H1 (cell line): ENCODE results near the gene GLTP. TPM values are rescaled to one million over a fixed set of nuclear protein-coding genes. Genes with fewer than 3 reads are reported as not detected.

Experiments
- BCL11A ChIP-seq, 2 experiments: IDR thresholded peaks; one replicate each; pipeline ENCODE4 v1.6.1; 2011; ENCODE audit warnings: low read depth in 2 of 2, low read length in 2 of 2, mild to moderate bottlenecking in 2 of 2
- POLR2AphosphoS5 ChIP-seq: IDR thresholded peaks from 2 replicates; pipeline ENCODE4 v1.6.1; 2011; ENCODE audit warnings: low read depth, low read length
- RNF2 ChIP-seq: fragments of 200-900, 300-1000 bp; sonication (generic); IDR thresholded peaks from 2 replicates; pipeline ENCODE4 v1.7.1; 2016; ENCODE audit warnings: borderline replicate concordance, low read depth, mild to moderate bottlenecking, antibody characterized with exemption, low read length; ENCODE audit not compliant: poor library complexity, severe bottlenecking; ENCODE audit errors: missing control alignments
- polyA plus RNA-seq, 7 experiments: library from polyadenylated mRNA; depleted of rRNA in 3 of 7; stranded (reverse) in 5 of 7; unstranded in 2 of 7; fragments of >200 nt in 5 of 7; fragments of 200-250 nt in 2 of 7; gene quantifications; 1 replicate in 5 of 7; 2 replicates in 1 of 7; 4 replicates in 1 of 7; pipeline versions ENCODE4 v1.2.1 to v1.2.3, GENCODE V29; 2011 to 2013; ENCODE audit warnings: missing spikeins in 2 of 7, mixed read lengths in 2 of 7
- total RNA-seq: library from RNA; stranded (reverse); fragmentation: NEBNext Ultra II Directional; extraction: Animal tissue kit (Norgen Biotek cat#: 25700); gene quantifications from 2 replicates; pipeline ENCODE4 v1.2.1, GENCODE V29; 2021

GLTP gene
- total and polyA plus RNA-seq, 2 of the 8 experiments (the other 6 are each of a cell fraction or from before 2014, with no cell fraction given), result 9.8 to 26.1 TPM

DNA sequence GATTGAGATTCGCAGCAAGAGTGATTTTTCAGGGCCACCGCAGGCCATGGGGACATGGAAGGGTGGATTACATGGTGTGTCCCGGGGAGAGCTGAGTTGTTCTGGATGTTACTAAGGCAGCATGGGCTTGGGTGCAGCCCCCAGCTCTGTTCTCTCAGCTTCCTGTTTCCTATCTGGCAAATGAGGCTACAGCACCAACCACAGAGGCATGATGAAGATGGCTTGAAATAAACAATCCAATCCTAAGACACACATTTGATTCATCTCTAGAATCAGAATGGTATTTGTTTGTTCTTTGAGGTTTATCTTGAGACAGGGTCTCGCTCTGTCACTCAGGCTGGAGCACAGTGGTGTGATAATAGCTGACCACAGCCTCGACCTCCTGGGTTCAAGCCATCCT, 21.6 kb downstream of the GLTP start (continued):
- TF ChIP-seq RNF2, result no peak
- TF ChIP-seq POLR2AphosphoS5, result no peak
- TF ChIP-seq BCL11A (IDR thresholded peaks at IDR 0.05; ENCODE audit: low read depth in 2 of 2, low read length in 2 of 2), result no peak
- TF ChIP-seq, all 59 proteins: peak for 0
